Esophagus squamous epithelium (tissue), 4 donors: ENCODE measurements around the gene MORN1.

Experiments used
- CTCF ChIP-seq, 6 experiments: fragments of 450-650 bp in 4 of 6; fragments of 200-600 bp in 2 of 6; sonication (generic) in 2 of 6; IDR thresholded peaks; one replicate each; pipeline ENCODE4 v1.5.1; 2016 to 2019; ENCODE audit warnings: antibody characterized with exemption in 6 of 6, mild to moderate bottlenecking in 4 of 6, moderate library complexity in 4 of 6
- POLR2A ChIP-seq, 4 donors: fragments of 450-650 bp; IDR thresholded peaks; one replicate each; pipeline ENCODE4 v1.6.1; 2017; ENCODE audit warnings: antibody characterized with exemption in 4 of 4, mild to moderate bottlenecking in 4 of 4, moderate library complexity in 3 of 4

- TF ChIP-seq CTCF (IDR thresholded peaks at IDR 0.05) (no peak), POLR2A (IDR thresholded peaks at IDR 0.05) (no peak)
These were observed 111.5 kb downstream of the MORN1 start for GRCh38 chr1:2279817-2280216.
